Calu3 (cell line): ENCODE data around the gene PLA2G6. TPM values are rescaled to one million over a fixed set of nuclear protein-coding genes. Genes with fewer than 3 reads are reported as not detected.
"Not testable (repeated sequence)": the region's sequence is repeated elsewhere in the genome, so short reads cannot be mapped to it uniquely, and the experiment has no call there.

Experiments
- BruUV-seq: library from RNA; stranded (reverse); fragments of 400-500 nt; replicated peaks from 2 replicates; lab custom pipeline; 2021; lab: Mats Ljungman, UMichigan
- CTCF ChIA-PET: fragments of 300-600 bp; sonication (Branson Sonifier 250); formaldehyde crosslinking; loops from one replicate; lab custom pipeline; 2022; ENCODE audit warnings: antibody characterized with exemption; lab: Charles Lee
- DNase-seq: peaks from one replicate; pipeline ENCODE4 v3.0.0; 2022
- H3K27ac Mint-ChIP-seq: one replicate; pipeline ENCODE4 v1.8.0; 2022; ENCODE audit warnings: mixed read lengths; ENCODE audit not compliant: unreplicated experiment
- H3K27me3 Mint-ChIP-seq: one replicate; pipeline ENCODE4 v1.8.0; 2022; ENCODE audit warnings: mixed read lengths; ENCODE audit not compliant: unreplicated experiment
- H3K36me3 Mint-ChIP-seq: one replicate; pipeline ENCODE4 v1.8.0; 2022; ENCODE audit warnings: mild to moderate bottlenecking, moderate library complexity, mixed read lengths; ENCODE audit not compliant: insufficient read depth, unreplicated experiment
- H3K4me1 Mint-ChIP-seq: one replicate; pipeline ENCODE4 v1.8.0; 2022; ENCODE audit warnings: mild to moderate bottlenecking, low read depth, mixed read lengths; ENCODE audit not compliant: unreplicated experiment
- H3K4me3 Mint-ChIP-seq: one replicate; pipeline ENCODE4 v1.8.0; 2022; ENCODE audit warnings: mild to moderate bottlenecking, low read depth, moderate library complexity, mixed read lengths; ENCODE audit not compliant: unreplicated experiment
- H3K9me3 Mint-ChIP-seq: one replicate; pipeline ENCODE4 v1.8.0; 2022; ENCODE audit warnings: low read depth, mixed read lengths; ENCODE audit not compliant: unreplicated experiment
- intact Hi-C: fragments of 100-400 bp; cut with micrococcal nuclease; formaldehyde crosslinking; loops from one replicate; pipeline ENCODE4 v1.10.0; 2022; ENCODE audit not compliant: unreplicated experiment
- total RNA-seq: library from RNA; stranded (reverse); gene quantifications from 2 replicates; pipeline ENCODE4 v1.2.3, GENCODE V29; 2022
- TF ChIP-seq, protein P1 (sequence below): fragments of 200-600 bp; IDR thresholded peaks from one replicate; pipeline ENCODE4 v1.8.0; 2022; ENCODE audit warnings: antibody characterized with exemption; ENCODE audit not compliant: unreplicated experiment

The PLA2G6 gene
- total RNA-seq, 1 experiment from 2014 or later = 43.5 TPM

DNA sequence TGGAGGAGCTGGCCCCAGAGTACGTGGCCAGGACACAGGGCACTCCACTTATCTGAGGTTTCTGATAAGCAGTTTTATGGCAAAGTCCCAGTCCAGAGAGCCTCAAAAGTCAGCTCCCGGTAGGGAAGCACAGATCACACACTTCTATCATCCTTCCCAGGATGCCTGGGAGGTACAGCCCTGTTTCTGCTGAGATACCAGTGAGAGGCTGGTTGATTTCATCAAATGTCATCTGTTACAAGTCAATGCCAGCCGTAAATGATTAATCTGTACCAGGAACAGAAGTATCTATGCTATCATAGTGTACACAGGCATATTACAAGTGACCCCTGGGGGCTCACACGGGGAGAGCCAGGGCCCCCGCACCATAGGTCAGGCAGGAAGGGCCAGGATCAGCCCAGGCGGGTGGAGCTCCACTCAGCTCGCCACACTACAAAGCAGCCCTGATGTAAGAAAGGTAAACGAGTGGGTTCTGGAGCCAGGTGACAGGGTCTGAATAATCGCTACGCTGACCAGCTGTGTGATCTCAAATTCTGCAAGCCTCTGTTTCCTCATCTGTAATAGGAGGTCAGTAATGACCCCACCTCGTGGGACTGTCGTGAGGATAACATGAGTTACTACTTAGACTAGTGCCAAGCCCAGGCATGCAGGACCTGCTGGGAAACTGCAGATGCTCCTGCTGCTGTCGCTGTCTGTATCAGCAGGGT lies 17.6 kb downstream of the PLA2G6 start:
- peak; percentile 67 for DNase-seq
- H3K36me3 Mint-ChIP-seq = peaks cover 33% of the 10 kb centered on the region
- H3K4me3 Mint-ChIP-seq = peak overlapping the region; percentile 48
- peak overlapping the region; percentile 60 for H3K27ac Mint-ChIP-seq
- H3K9me3 Mint-ChIP-seq = no peaks in the 10 kb centered on the region
- TF ChIP-seq, protein P1, sequence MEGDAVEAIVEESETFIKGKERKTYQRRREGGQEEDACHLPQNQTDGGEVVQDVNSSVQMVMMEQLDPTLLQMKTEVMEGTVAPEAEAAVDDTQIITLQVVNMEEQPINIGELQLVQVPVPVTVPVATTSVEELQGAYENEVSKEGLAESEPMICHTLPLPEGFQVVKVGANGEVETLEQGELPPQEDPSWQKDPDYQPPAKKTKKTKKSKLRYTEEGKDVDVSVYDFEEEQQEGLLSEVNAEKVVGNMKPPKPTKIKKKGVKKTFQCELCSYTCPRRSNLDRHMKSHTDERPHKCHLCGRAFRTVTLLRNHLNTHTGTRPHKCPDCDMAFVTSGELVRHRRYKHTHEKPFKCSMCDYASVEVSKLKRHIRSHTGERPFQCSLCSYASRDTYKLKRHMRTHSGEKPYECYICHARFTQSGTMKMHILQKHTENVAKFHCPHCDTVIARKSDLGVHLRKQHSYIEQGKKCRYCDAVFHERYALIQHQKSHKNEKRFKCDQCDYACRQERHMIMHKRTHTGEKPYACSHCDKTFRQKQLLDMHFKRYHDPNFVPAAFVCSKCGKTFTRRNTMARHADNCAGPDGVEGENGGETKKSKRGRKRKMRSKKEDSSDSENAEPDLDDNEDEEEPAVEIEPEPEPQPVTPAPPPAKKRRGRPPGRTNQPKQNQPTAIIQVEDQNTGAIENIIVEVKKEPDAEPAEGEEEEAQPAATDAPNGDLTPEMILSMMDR = no peak
- CTCF ChIA-PET = interaction anchor here (0.6 to 2.0 kb wide), 6 partner anchors 14 to 979 kb away, joined by 3 to 10 read pairs (median 4); partner anchors contain the start of genes BAIAP2L2 and MAFF
- H3K4me1 Mint-ChIP-seq = peaks cover 63% of the 10 kb centered on the region
- intact Hi-C loops = loop anchor here (10.0 kb wide), 1 partner anchor 49 kb away; the partner anchor contains the start of gene BAIAP2L2
- no peaks in the 10 kb centered on the region for H3K27me3 Mint-ChIP-seq
- no TSS peak for BruUV-seq

DNA sequence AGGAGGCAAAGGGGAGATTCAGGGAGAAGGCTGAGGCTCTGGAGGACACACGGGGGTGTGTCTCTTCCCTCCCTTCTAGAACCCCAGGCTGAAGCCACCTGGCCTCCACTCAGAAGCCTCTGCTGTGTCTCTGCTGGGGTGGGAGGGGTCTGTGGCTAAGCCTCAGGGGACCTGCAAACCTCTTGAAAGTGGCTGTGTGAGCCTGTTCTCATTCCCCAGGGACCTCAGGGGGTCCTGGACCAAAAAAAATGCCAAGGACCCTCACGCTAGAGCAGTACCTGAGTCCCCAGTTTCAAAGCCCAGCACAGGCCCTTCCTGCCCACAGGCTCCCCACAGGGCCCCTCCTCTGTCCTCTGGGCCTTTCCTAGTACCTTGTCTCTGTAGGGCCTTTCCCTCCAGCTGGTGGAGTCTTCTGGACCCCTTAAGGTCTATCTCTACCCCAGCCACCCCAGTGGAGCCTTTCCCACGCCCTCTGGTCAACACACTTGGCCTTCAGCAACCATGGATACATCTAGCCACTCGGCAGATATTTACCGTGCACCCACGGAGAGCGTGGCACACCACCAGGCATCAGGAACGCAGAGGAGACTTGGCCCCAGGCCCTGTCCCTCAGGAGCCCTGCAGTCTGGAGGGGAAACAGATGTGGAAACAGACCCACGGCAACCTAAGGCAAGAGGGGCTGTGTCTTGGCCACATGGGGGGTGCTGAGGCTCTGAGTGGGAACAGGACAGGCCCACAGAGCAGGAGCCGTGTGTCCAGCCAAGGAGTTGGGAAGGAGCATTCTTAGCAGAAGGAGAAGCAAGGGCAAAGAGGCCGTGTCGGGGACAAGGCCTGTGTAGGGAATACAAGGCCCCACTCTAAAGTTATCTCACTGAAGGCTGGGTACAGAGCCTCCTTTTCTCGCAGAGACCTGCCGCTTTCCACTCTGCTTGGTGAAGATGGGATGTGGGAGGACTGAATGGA lies 18.5 kb downstream of the PLA2G6 start:
- TF ChIP-seq, protein P1 = no peak
- CTCF ChIA-PET = interaction anchor here (1.7 kb wide), 1 partner anchor 15 kb away, joined by 5 read pairs; no protein-coding TSS in a partner anchor
- DNase-seq = no peak
- intact Hi-C loops = loop anchor here (10.0 kb wide), 1 partner anchor 48 kb away; the partner anchor contains the start of gene BAIAP2L2
- BruUV-seq = no TSS peak
- Mint-ChIP-seq H3K27me3 (no peaks in the 10 kb centered on the region), H3K36me3 (peaks cover 33% of the 10 kb centered on the region), H3K4me3 (no peak overlapping the region), H3K9me3 (no peaks in the 10 kb centered on the region), H3K27ac (peak overlapping the region; percentile 60), H3K4me1 (peaks cover 54% of the 10 kb centered on the region)

DNA sequence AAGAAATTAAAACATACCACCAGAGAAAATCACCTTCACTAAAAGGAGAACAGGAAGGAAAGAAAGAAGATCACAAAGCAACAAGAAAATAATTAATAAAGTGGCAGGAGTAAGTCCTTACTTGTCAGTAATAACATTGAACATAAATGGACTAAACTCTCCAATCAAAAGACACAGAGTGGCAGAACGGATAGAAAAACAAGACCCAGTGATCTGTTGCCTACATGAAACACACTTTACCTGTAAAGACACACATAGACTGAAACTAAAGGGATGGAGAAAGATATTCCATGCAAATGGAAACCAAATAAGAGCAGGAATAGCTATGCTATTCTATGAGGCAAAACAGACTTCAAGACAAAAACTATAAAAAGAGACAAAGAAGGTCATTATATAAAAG lies 25.9 kb downstream of the PLA2G6 start:
- CTCF ChIA-PET = no interaction called here

GRCh38 chr22:38154563-38154915 lies 27.1 kb downstream of the PLA2G6 start:
- CTCF ChIA-PET, H3K4me3 Mint-ChIP-seq, H3K36me3 Mint-ChIP-seq, H3K9me3 Mint-ChIP-seq, BruUV-seq, H3K27ac Mint-ChIP-seq, H3K27me3 Mint-ChIP-seq, DNase-seq, intact Hi-C loops: not testable (repeated sequence)
- peaks cover 14% of the 10 kb centered on the region for H3K4me1 Mint-ChIP-seq

More for the DNA sequence above, 25.9 kb downstream of the PLA2G6 start:
- no TSS peak for BruUV-seq
- no peaks in the 10 kb centered on the region for H3K36me3 Mint-ChIP-seq
- TF ChIP-seq, protein P1 = no peak
- no peaks in the 10 kb centered on the region for H3K9me3 Mint-ChIP-seq
- H3K27ac Mint-ChIP-seq = no peak overlapping the region
- H3K4me1 Mint-ChIP-seq = peaks cover 14% of the 10 kb centered on the region
- no peaks in the 10 kb centered on the region for H3K27me3 Mint-ChIP-seq
- H3K4me3 Mint-ChIP-seq = no peak overlapping the region
- intact Hi-C loops = no loop called here
- no peak for DNase-seq
